ENCODE measurements around the gene RAB11A.

GRCh38 chr15:65862682-65863081, 6.6 kb upstream of the RAB11A start:
- no peak for TF ChIP-seq EZH2 (IDR thresholded peaks at IDR 0.05)
- TF ChIP-seq POLR2AphosphoS5 (IDR thresholded peaks at IDR 0.05; ENCODE audit: borderline replicate concordance, low read depth, low read length) = no peak
- TF ChIP-seq FOXP2 (optimal IDR thresholded peaks at IDR 0.05; ENCODE audit: control extremely low read depth, extremely low read length, insufficient read depth) = no peak

Data from SK-N-MC (cell line).